Erythroblast (primary cell): ENCODE measurements around the gene S1PR5.

ENCODE experiments used
- DNase-seq, 2 experiments: peaks; one replicate each; lab custom pipeline; 2025; lab: John Stamatoyannopoulos, UW
- GATA1 ChIP-seq: IDR thresholded peaks from 2 replicates; pipeline ENCODE4 v1.6.1; 2011; ENCODE audit warnings: low read depth, mild to moderate bottlenecking, control low read depth, low read length, moderate library complexity
- POLR2A ChIP-seq: IDR thresholded peaks from 2 replicates; pipeline ENCODE4 v1.6.1; 2011; ENCODE audit warnings: mild to moderate bottlenecking, low read length

S1PR5 gene

GRCh38 chr19:10478903-10479384 lies 38.3 kb downstream of the S1PR5 start:
- peak; percentile 93 to 95 for DNase-seq
- TF ChIP-seq GATA1 (no peak), POLR2A (peak; percentile 27)

GRCh38 chr19:10478476-10478875 lies 38.8 kb downstream of the S1PR5 start:
- DNase-seq = no peak
- TF ChIP-seq POLR2A = no peak
- no peak for TF ChIP-seq GATA1

- TF ChIP-seq POLR2A = no peak
- TF ChIP-seq GATA1 = no peak
These were observed 42.2 kb downstream of the S1PR5 start for GRCh38 chr19:10474962-10475451.

GRCh38 chr19:10473192-10473591 lies 44.1 kb downstream of the S1PR5 start:
- no peak for DNase-seq
- TF ChIP-seq GATA1 = no peak
- no peak for TF ChIP-seq POLR2A

More at GRCh38 chr19:10474962-10475451, 42.2 kb downstream of the S1PR5 start:
- DNase-seq = peak; percentile 52 to 71

GRCh38 chr19:10471909-10472308 lies 45.3 kb downstream of the S1PR5 start:
- TF ChIP-seq POLR2A (no peak), GATA1 (no peak)
- peak; percentile 57 to 60 for DNase-seq

GRCh38 chr19:10468133-10468532 lies 49.1 kb downstream of the S1PR5 start:
- TF ChIP-seq POLR2A (no peak), GATA1 (no peak)
- DNase-seq = no peak

GRCh38 chr19:10467104-10467706 lies 50.0 kb downstream of the S1PR5 start:
- TF ChIP-seq POLR2A = no peak
- no peak for TF ChIP-seq GATA1

GRCh38 chr19:10464456-10464855 lies 52.8 kb downstream of the S1PR5 start:
- no peak for TF ChIP-seq POLR2A
- TF ChIP-seq GATA1 = no peak
- DNase-seq = no peak

More at GRCh38 chr19:10467104-10467706, 50.0 kb downstream of the S1PR5 start:
- no peak for DNase-seq
